CD8-positive, alpha-beta memory T cell (primary cell): ENCODE measurements around the gene OVOL1. TPM values are rescaled to one million over a fixed set of nuclear protein-coding genes. Genes with fewer than 3 reads are reported as not detected.

ENCODE experiments used
- CTCF ChIA-PET: fragments of 350-600 bp; sonication (Branson Sonifier 250); formaldehyde crosslinking; loops from one replicate; lab custom pipeline; 2021; ENCODE audit warnings: antibody characterized with exemption; lab: Charles Lee
- POLR2A ChIA-PET: fragments of 350-600 bp; sonication (Branson Sonifier 250); formaldehyde crosslinking; loops from one replicate; lab custom pipeline; 2021; ENCODE audit warnings: antibody characterized with exemption; lab: Charles Lee
- DNase-seq, 5 donors: peaks; one replicate each; pipeline versions ENCODE4 v3.0.0 to v3.0.0-alpha.2; 2020 to 2022; ENCODE audit warnings: mixed read lengths in 1 of 5
- H3K27ac ChIP-seq: one replicate; pipeline ENCODE4 v1.7.0; 2013; ENCODE audit warnings: low read depth, mild to moderate bottlenecking, low read length, moderate library complexity
- H3K27me3 ChIP-seq: 2 replicates; pipeline ENCODE4 v1.7.0; 2013; ENCODE audit warnings: low read length, mild to moderate bottlenecking; ENCODE audit not compliant: insufficient read depth, poor library complexity, severe bottlenecking
- H3K36me3 ChIP-seq: 2 replicates; pipeline ENCODE4 v1.7.0; 2013; ENCODE audit warnings: mild to moderate bottlenecking, low read length, moderate library complexity; ENCODE audit not compliant: insufficient read depth
- H3K4me1 ChIP-seq: 2 replicates; pipeline ENCODE4 v1.7.0; 2013; ENCODE audit warnings: mild to moderate bottlenecking, low read length, moderate library complexity; ENCODE audit not compliant: insufficient read depth
- H3K4me3 ChIP-seq: 2 replicates; pipeline ENCODE4 v1.7.0; 2013; ENCODE audit warnings: mild to moderate bottlenecking, low read length
- H3K9me3 ChIP-seq: 2 replicates; pipeline ENCODE4 v1.7.0; 2013; ENCODE audit warnings: mild to moderate bottlenecking, low read length
- H3K27ac Mint-ChIP-seq, 8 donors: one replicate each; pipeline ENCODE4 v1.8.0; 2020 to 2021; ENCODE audit warnings: mixed read lengths in 8 of 8, mild to moderate bottlenecking in 6 of 8, inconsistent platforms in 3 of 8, moderate library complexity in 3 of 8
- H3K27me3 Mint-ChIP-seq, 2 donors: one replicate each; pipeline ENCODE4 v1.8.0; 2020 to 2021; ENCODE audit warnings: mixed read lengths in 2 of 2, mild to moderate bottlenecking in 1 of 2, moderate library complexity in 1 of 2
- H3K36me3 Mint-ChIP-seq, 3 donors: one replicate each; pipeline ENCODE4 v1.8.0; 2020 to 2021; ENCODE audit warnings: mixed read lengths in 3 of 3, inconsistent platforms in 1 of 3, mild to moderate bottlenecking in 1 of 3
- H3K4me1 Mint-ChIP-seq, 3 donors: one replicate each; pipeline ENCODE4 v1.8.0; 2020 to 2021; ENCODE audit warnings: mixed read lengths in 3 of 3, inconsistent platforms in 1 of 3, mild to moderate bottlenecking in 1 of 3
- H3K4me3 Mint-ChIP-seq, 7 donors: one replicate each; pipeline ENCODE4 v1.8.0; 2020 to 2021; ENCODE audit warnings: mixed read lengths in 7 of 7, mild to moderate bottlenecking in 6 of 7, moderate library complexity in 4 of 7, inconsistent platforms in 2 of 7
- H3K9me3 Mint-ChIP-seq, 5 donors: one replicate each; pipeline ENCODE4 v1.8.0; 2020 to 2022; ENCODE audit warnings: mixed read lengths in 5 of 5, mild to moderate bottlenecking in 3 of 5, moderate library complexity in 2 of 5, inconsistent platforms in 1 of 5
- polyA plus RNA-seq: library from polyadenylated mRNA; unstranded; fragments of 300-500 nt; fragmentation: Illumina TruSeq; gene quantifications from one replicate; pipeline ENCODE4 v1.2.3, GENCODE V29; 2021
- total RNA-seq, 2 experiments: library from RNA; stranded (reverse); gene quantifications; one replicate each; pipeline ENCODE4 v1.2.3, GENCODE V29; 2021

Gene OVOL1
- total and polyA plus RNA-seq, 3 experiments from 2014 or later = not detected

- no peaks in the 10 kb centered on the region for H3K36me3 Mint-ChIP-seq
- peaks cover 23 to 37% of the 10 kb centered on the region in 2 donors for H3K27me3 Mint-ChIP-seq
- H3K9me3 Mint-ChIP-seq = no peaks in the 10 kb centered on the region
- H3K27ac Mint-ChIP-seq = peak overlapping the region in 1 of 8 donors; percentile 70
- no peaks in the 10 kb centered on the region for H3K9me3 ChIP-seq
- ChIA-PET POLR2A (no interaction called here), CTCF (no interaction called here)
- peaks cover 13% of the 10 kb centered on the region for H3K27me3 ChIP-seq
- no peak overlapping the region for H3K4me3 ChIP-seq
- DNase-seq = no peak
- H3K27ac ChIP-seq = no peak overlapping the region
- peaks cover 4 to 6% (median 5%) of the 10 kb centered on the region in 3 donors for H3K4me1 Mint-ChIP-seq
- H3K4me3 Mint-ChIP-seq = no peak overlapping the region
- H3K4me1 ChIP-seq = peaks cover 6% of the 10 kb centered on the region
- H3K36me3 ChIP-seq = no peaks in the 10 kb centered on the region
These were observed 8.0 kb downstream of the OVOL1 start for GRCh38 chr11:65794570-65795510.

GRCh38 chr11:65796726-65797601 is 10.1 kb downstream of the OVOL1 start:
- H3K36me3 Mint-ChIP-seq = no peaks in the 10 kb centered on the region

GRCh38 chr11:65797711-65798110 is 10.8 kb downstream of the OVOL1 start:
- Mint-ChIP-seq H3K27ac (no peak overlapping the region), H3K9me3 (no peaks in the 10 kb centered on the region), H3K27me3 (peaks cover 18 to 38% of the 10 kb centered on the region in 2 donors), H3K4me3 (no peak overlapping the region), H3K36me3 (no peaks in the 10 kb centered on the region), H3K4me1 (no peaks in the 10 kb centered on the region)
- no peak overlapping the region for H3K27ac ChIP-seq
- ChIA-PET CTCF (interaction anchor here (0.9 to 1.3 kb wide), 3 partner anchors 10 to 21 kb away, joined by 3 to 4 read pairs (median 3); no protein-coding TSS in a partner anchor), POLR2A (no interaction called here)
- H3K9me3 ChIP-seq = no peaks in the 10 kb centered on the region
- no peaks in the 10 kb centered on the region for H3K4me1 ChIP-seq
- no peaks in the 10 kb centered on the region for H3K36me3 ChIP-seq
- peaks cover 16% of the 10 kb centered on the region for H3K27me3 ChIP-seq
- no peak for DNase-seq
- no peak overlapping the region for H3K4me3 ChIP-seq

More at GRCh38 chr11:65796726-65797601, 10.1 kb downstream of the OVOL1 start:
- H3K27ac Mint-ChIP-seq = no peak overlapping the region
- ChIA-PET CTCF (interaction anchor here (0.9 to 1.3 kb wide), 2 partner anchors 13 to 22 kb away, joined by 3 to 4 read pairs; no protein-coding TSS in a partner anchor), POLR2A (no interaction called here)
- no peak overlapping the region for H3K4me3 Mint-ChIP-seq
- Histone ChIP-seq H3K27ac (no peak overlapping the region), H3K4me1 (no peaks in the 10 kb centered on the region), H3K36me3 (no peaks in the 10 kb centered on the region), H3K9me3 (no peaks in the 10 kb centered on the region), H3K4me3 (no peak overlapping the region), H3K27me3 (peaks cover 13% of the 10 kb centered on the region)
- H3K4me1 Mint-ChIP-seq = peaks cover 0 to 1% (median 0%) of the 10 kb centered on the region in 3 donors
- H3K27me3 Mint-ChIP-seq = peaks cover 19 to 36% of the 10 kb centered on the region in 2 donors
- DNase-seq = no peak
- no peaks in the 10 kb centered on the region for H3K9me3 Mint-ChIP-seq

- Mint-ChIP-seq H3K27ac (no peak overlapping the region), H3K4me1 (no peaks in the 10 kb centered on the region), H3K9me3 (no peaks in the 10 kb centered on the region), H3K4me3 (no peak overlapping the region), H3K36me3 (no peaks in the 10 kb centered on the region), H3K27me3 (peaks cover 28 to 50% of the 10 kb centered on the region in 2 donors)
- Histone ChIP-seq H3K4me3 (no peak overlapping the region), H3K36me3 (no peaks in the 10 kb centered on the region), H3K27ac (no peak overlapping the region), H3K4me1 (no peaks in the 10 kb centered on the region), H3K27me3 (peaks cover 27% of the 10 kb centered on the region), H3K9me3 (no peaks in the 10 kb centered on the region)
- DNase-seq = no peak
- CTCF ChIA-PET = interaction anchor here (0.9 to 1.7 kb wide), 4 partner anchors 9 to 18 kb away, joined by 3 read pairs; partner anchors contain the start of gene AP5B1
- POLR2A ChIA-PET = no interaction called here
These were observed 12.0 kb downstream of the OVOL1 start for GRCh38 chr11:65798882-65799281.

- DNase-seq = no peak
- ChIA-PET CTCF (interaction anchor here (1.1 to 1.2 kb wide), 2 partner anchors 22 to 32 kb away, joined by 3 read pairs; no protein-coding TSS in a partner anchor), POLR2A (no interaction called here)
- Mint-ChIP-seq H3K27me3 (peaks cover 33 to 49% of the 10 kb centered on the region in 2 donors), H3K27ac (no peak overlapping the region), H3K4me3 (no peak overlapping the region), H3K9me3 (no peaks in the 10 kb centered on the region), H3K36me3 (no peaks in the 10 kb centered on the region), H3K4me1 (no peaks in the 10 kb centered on the region)
- no peak overlapping the region for H3K27ac ChIP-seq
- H3K27me3 ChIP-seq = peaks cover 30% of the 10 kb centered on the region
- H3K36me3 ChIP-seq = no peaks in the 10 kb centered on the region
- no peaks in the 10 kb centered on the region for H3K4me1 ChIP-seq
- no peaks in the 10 kb centered on the region for H3K9me3 ChIP-seq
- H3K4me3 ChIP-seq = no peak overlapping the region
These were observed 14.5 kb downstream of the OVOL1 start for GRCh38 chr11:65801153-65801987.

GRCh38 chr11:65802841-65803240 is 16.0 kb downstream of the OVOL1 start:
- no peaks in the 10 kb centered on the region for H3K9me3 Mint-ChIP-seq
- Histone ChIP-seq H3K27me3 (peaks cover 28% of the 10 kb centered on the region), H3K9me3 (no peaks in the 10 kb centered on the region), H3K4me3 (no peak overlapping the region), H3K27ac (no peak overlapping the region), H3K36me3 (no peaks in the 10 kb centered on the region), H3K4me1 (no peaks in the 10 kb centered on the region)
- H3K4me3 Mint-ChIP-seq = no peak overlapping the region
- H3K27me3 Mint-ChIP-seq = peaks cover 29 to 43% of the 10 kb centered on the region in 2 donors
- peak overlapping the region in 1 of 8 donors; percentile 33 for H3K27ac Mint-ChIP-seq
- CTCF ChIA-PET = no interaction called here
- H3K36me3 Mint-ChIP-seq = no peaks in the 10 kb centered on the region
- H3K4me1 Mint-ChIP-seq = no peaks in the 10 kb centered on the region
- no peak for DNase-seq
- POLR2A ChIA-PET = no interaction called here

- CTCF ChIA-PET = no interaction called here
- no peaks in the 10 kb centered on the region for H3K9me3 ChIP-seq
- POLR2A ChIA-PET = no interaction called here
- Mint-ChIP-seq H3K4me3 (no peak overlapping the region), H3K9me3 (no peaks in the 10 kb centered on the region), H3K4me1 (no peaks in the 10 kb centered on the region), H3K36me3 (peaks cover 0 to 1% (median 0%) of the 10 kb centered on the region in 3 donors), H3K27ac (peak overlapping the region in 1 of 8 donors; percentile 33), H3K27me3 (peaks cover 35 to 44% of the 10 kb centered on the region in 2 donors)
- H3K4me3 ChIP-seq = no peak overlapping the region
- peaks cover 25% of the 10 kb centered on the region for H3K27me3 ChIP-seq
- no peak for DNase-seq
- H3K4me1 ChIP-seq = no peaks in the 10 kb centered on the region
- no peaks in the 10 kb centered on the region for H3K36me3 ChIP-seq
- H3K27ac ChIP-seq = no peak overlapping the region
These were observed 17.1 kb downstream of the OVOL1 start for GRCh38 chr11:65803797-65804492.
